Tibial nerve (tissue), 4 donors: ENCODE measurements around the gene DTYMK. TPM values are rescaled to one million over a fixed set of nuclear protein-coding genes. Genes with fewer than 3 reads are reported as not detected.

ENCODE experiments used
- DNase-seq, 2 donors: peaks; one replicate each; pipeline ENCODE4 v3.0.0-alpha.2; 2019; ENCODE audit warnings: low spot score in 2 of 2
- H3K27ac ChIP-seq, 4 donors: fragments of 200-600 bp; sonication (generic) in 3 of 4; one replicate each; pipeline ENCODE4 v1.5.1; 2017 to 2019; ENCODE audit warnings: mild to moderate bottlenecking in 1 of 4
- H3K27me3 ChIP-seq, 2 donors: fragments of 200-600 bp; sonication (generic) in 1 of 2; one replicate each; pipeline versions ENCODE4 v1.5.1 to v1.6.0; 2017 to 2019
- H3K36me3 ChIP-seq, 3 donors: fragments of 200-600 bp; sonication (generic); one replicate each; pipeline ENCODE4 v1.5.1; 2018 to 2019
- H3K4me1 ChIP-seq, 4 donors: fragments of 200-600 bp; sonication (generic) in 3 of 4; one replicate each; pipeline ENCODE4 v1.5.1; 2017 to 2019
- H3K4me3 ChIP-seq, 4 donors: fragments of 200-600 bp; sonication (generic) in 3 of 4; one replicate each; pipeline ENCODE4 v1.5.1; 2017 to 2019; ENCODE audit warnings: mild to moderate bottlenecking in 1 of 4, moderate library complexity in 1 of 4
- H3K9me3 ChIP-seq, 4 donors: fragments of 200-600 bp; sonication (generic) in 3 of 4; one replicate each; pipeline ENCODE4 v1.5.1; 2017 to 2019
- EP300 ChIP-seq, 2 donors: sonication (generic); formaldehyde crosslinking; IDR thresholded peaks; one replicate each; pipeline ENCODE4 v1.6.1; 2017; ENCODE audit warnings: antibody characterized with exemption in 2 of 2, mild to moderate bottlenecking in 1 of 2
- POLR2A ChIP-seq, 2 donors: fragments of 450-650 bp; IDR thresholded peaks; one replicate each; pipeline ENCODE4 v1.6.1; 2017; ENCODE audit warnings: antibody characterized with exemption in 2 of 2, mild to moderate bottlenecking in 2 of 2, moderate library complexity in 2 of 2
- WGBS, 2 donors: methylation state at CpG; one replicate each; pipeline ENCODE4 v1.1.5; 2018; 5-methylcytosine and 5-hydroxymethylcytosine counted together
- total RNA-seq, 4 donors: library from RNA; depleted of rRNA; stranded (reverse); fragments of >200 nt; gene quantifications; one replicate each; pipeline ENCODE4 v1.1.0, GENCODE V29; 2016
- TF ChIP-seq, protein P1 (sequence below), 5 experiments: fragments of 200-600 bp in 3 of 5; fragments of 450-650 bp in 2 of 5; sonication (generic) in 3 of 5; IDR thresholded peaks; one replicate each; pipeline ENCODE4 v1.5.1; 2016 to 2019; ENCODE audit warnings: antibody characterized with exemption in 5 of 5, mild to moderate bottlenecking in 3 of 5, moderate library complexity in 2 of 5

DTYMK gene
- total RNA-seq, 4 donors from 2014 or later: 20.5 to 35.4 (median 21.3) TPM

DNA sequence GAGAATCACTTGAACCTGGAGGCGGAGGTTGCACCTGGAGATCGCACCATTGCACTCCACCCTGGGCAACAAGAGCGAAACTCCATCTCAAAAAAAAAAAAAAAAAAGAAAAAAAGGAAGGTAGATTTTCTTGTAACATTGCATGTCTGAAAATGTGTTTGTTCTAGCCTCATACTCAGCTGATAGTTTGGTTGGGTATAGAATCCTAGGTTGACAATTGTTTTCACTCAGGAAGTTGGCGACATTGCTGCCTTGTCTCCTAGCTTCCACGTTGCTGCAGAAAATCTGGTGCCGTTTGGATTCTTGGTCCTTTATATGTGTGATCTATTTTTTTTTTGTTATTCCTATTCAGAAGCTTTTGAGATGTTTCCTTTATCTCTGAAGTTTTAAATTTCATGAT lies 19.9 kb upstream of the DTYMK start:
- peaks cover 0 to 12% (median 11%) of the 10 kb centered on the region in 4 donors for H3K4me1 ChIP-seq
- H3K9me3 ChIP-seq: peaks cover 0 to 13% (median 0%) of the 10 kb centered on the region in 4 donors
- H3K36me3 ChIP-seq: peaks cover 3 to 73% (median 21%) of the 10 kb centered on the region in 3 donors
- 95 to 99% methylated on average over 6 of the region's 6 CpGs for WGBS, 2 donors
- no peak for TF ChIP-seq EP300 (IDR thresholded peaks at IDR 0.05)
- no peak for TF ChIP-seq POLR2A (IDR thresholded peaks at IDR 0.05)
- TF ChIP-seq, protein P1, sequence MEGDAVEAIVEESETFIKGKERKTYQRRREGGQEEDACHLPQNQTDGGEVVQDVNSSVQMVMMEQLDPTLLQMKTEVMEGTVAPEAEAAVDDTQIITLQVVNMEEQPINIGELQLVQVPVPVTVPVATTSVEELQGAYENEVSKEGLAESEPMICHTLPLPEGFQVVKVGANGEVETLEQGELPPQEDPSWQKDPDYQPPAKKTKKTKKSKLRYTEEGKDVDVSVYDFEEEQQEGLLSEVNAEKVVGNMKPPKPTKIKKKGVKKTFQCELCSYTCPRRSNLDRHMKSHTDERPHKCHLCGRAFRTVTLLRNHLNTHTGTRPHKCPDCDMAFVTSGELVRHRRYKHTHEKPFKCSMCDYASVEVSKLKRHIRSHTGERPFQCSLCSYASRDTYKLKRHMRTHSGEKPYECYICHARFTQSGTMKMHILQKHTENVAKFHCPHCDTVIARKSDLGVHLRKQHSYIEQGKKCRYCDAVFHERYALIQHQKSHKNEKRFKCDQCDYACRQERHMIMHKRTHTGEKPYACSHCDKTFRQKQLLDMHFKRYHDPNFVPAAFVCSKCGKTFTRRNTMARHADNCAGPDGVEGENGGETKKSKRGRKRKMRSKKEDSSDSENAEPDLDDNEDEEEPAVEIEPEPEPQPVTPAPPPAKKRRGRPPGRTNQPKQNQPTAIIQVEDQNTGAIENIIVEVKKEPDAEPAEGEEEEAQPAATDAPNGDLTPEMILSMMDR (IDR thresholded peaks at IDR 0.05): no peak
- no peak overlapping the region for H3K27ac ChIP-seq
- DNase-seq: no peak
- no peaks in the 10 kb centered on the region for H3K27me3 ChIP-seq
- H3K4me3 ChIP-seq: no peak overlapping the region

DNA sequence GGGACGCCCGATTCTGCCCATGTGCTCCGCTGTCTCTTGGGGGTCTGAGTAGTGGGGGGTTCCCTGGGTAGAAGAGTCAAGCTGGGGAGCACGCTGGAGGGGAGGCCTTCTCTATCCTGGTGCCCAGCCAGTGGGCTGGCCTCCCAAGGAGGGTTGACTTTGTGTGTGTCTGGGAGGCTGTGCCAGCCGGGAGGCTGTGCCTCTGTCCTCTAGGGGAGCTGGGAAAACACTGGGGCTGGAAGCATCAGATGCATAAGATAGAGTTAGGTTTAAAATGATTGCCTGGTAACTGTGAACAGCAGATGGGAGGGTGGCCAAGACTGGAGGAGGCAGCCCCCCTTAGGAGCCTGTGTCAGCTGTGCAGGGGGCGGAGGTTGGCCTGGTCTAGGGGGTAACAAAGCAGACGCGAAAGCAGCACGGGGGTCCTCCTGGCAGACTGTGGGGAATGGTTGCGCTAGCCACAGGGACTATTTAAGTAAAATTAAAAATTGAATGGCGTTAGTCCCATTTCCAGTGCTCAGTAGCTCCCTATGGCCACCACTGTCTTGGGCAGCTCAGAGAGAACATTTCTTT lies 16.5 kb upstream of the DTYMK start:
- H3K4me3 ChIP-seq: peak overlapping the region; percentile 74 to 98 (median 85)
- H3K4me1 ChIP-seq: peaks cover 0 to 21% (median 14%) of the 10 kb centered on the region in 4 donors
- 32 to 54% methylated on average over 7 to 11 of the region's 11 CpGs for WGBS, 2 donors
- H3K36me3 ChIP-seq: peaks cover 3 to 39% (median 15%) of the 10 kb centered on the region in 3 donors
- no peak for DNase-seq
- no peak for TF ChIP-seq EP300 (IDR thresholded peaks at IDR 0.05)
- TF ChIP-seq, protein P1 (IDR thresholded peaks at IDR 0.05): no peak
- TF ChIP-seq POLR2A (IDR thresholded peaks at IDR 0.05): no peak
- H3K27me3 ChIP-seq: no peaks in the 10 kb centered on the region
- H3K9me3 ChIP-seq: peaks cover 0 to 13% (median 0%) of the 10 kb centered on the region in 4 donors
- peak overlapping the region; percentile 11 to 98 (median 82) for H3K27ac ChIP-seq

DNA sequence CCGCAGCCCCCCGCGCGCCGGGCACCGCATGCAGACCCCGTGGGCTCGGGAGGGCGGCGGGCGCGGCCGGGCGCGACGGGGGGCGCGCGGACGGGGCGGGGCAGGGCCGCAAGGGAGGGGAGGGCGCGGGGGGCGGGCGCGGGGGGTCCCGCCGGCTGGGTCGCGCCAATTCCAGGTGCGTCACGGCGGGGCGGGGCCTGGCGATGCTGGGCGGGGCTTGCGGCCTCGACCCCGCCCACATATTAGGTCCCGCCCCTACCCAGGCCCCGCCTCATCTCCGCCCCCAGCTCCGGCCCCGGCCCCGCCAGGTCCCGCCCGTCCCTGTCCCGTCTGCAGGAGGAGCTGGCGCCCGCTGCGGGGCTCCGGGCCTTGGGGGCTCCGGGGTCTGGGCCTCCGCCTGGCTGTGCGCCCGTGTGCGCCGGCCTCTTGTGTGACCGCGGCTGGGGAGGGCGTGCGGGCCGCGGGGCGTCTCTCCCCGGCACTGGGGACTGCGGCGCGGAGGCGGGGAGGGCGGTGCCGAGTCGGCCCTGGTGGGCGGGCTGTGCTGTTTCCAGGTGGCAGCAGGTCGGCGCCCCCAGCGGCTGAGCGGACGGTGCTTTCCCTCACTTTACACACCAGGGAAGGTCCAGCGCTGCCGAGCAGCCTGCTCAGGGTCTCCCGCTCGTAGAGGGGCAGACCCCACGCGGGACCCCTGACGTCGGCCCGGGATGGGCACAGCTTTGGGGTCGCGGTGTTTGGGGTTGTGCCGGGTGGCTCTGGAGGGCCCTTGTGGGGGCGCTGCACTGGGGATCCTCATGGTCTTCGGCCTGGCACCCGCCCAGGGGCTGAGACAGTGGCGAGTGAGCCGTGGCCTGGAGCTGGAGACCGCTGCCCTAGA lies 15.8 kb upstream of the DTYMK start:
- H3K27ac ChIP-seq: peak overlapping the region; percentile 83 to 98 (median 93)
- H3K9me3 ChIP-seq: peaks cover 0 to 13% (median 0%) of the 10 kb centered on the region in 4 donors
- H3K36me3 ChIP-seq: peaks cover 3 to 32% (median 11%) of the 10 kb centered on the region in 3 donors
- TF ChIP-seq POLR2A (IDR thresholded peaks at IDR 0.05) (no peak), EP300 (IDR thresholded peaks at IDR 0.05) (no peak)
- TF ChIP-seq, protein P1 (IDR thresholded peaks at IDR 0.05): peak in 2 of 5 experiments; percentile 20 to 42
- peaks cover 0 to 21% (median 14%) of the 10 kb centered on the region in 4 donors for H3K4me1 ChIP-seq
- peak overlapping the region; percentile 74 to 98 (median 85) for H3K4me3 ChIP-seq
- WGBS, 2 donors: 0 to 1% methylated on average over 5 to 18 of the region's 98 CpGs
- H3K27me3 ChIP-seq: no peaks in the 10 kb centered on the region
- DNase-seq: peak; percentile 59 to 70

DNA sequence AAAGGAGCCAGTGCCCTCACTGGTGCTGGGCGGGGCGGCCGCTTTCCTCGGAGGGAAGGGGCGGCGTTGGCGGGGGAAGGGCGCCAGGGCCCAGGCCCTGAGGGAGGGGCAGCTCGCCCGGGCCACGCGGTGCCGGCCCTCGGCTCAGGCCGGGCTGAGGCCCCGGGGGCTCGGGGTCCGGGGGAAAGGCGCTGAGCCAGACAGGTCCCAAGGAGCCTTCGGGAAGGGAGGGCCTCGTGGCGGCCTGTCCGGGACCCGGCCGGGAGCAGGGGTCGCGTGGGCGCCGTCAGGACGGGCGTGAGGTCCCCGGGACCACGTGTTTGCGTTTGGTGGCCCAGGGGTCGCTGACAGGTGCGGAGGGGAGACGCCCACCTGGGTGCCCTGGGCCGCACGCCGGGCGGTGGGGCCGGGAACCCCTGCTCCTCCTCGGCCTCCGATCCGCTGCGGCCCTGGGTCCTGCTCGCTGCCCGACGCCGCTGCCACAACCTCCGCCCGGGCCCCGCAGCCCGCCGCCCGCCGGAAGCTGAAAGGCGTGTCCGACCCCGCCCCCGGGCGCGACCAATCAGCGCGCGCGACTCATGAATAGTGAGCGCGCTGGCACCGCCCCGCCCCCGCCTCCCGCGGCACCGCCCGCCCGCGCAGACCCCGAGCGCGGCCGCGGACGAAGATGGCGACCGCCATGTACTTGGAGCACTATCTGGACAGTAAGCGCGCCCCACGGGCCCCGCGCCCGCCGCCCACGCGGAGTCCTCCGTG lies 15.0 kb upstream of the DTYMK start, which contains the start of gene ING5:
Gene ING5, plus strand, starts transcription at position 641 of the 756 bp plus-strand sequence. Its CDS starts 27 bp downstream, at position 668.
- H3K27ac ChIP-seq: peak within 1 kb of the TSS; percentile 83 to 98 (median 93)
- H3K27me3 ChIP-seq: no peaks in the 10 kb centered on the region
- H3K4me1 ChIP-seq: peaks cover 0 to 21% (median 14%) of the 10 kb centered on the region in 4 donors
- peak in 1 of 2 donors; percentile 74 for TF ChIP-seq EP300 (IDR thresholded peaks at IDR 0.05)
- TF ChIP-seq, protein P1 (IDR thresholded peaks at IDR 0.05): peak in 2 of 5 experiments; percentile 54 to 66
- TF ChIP-seq POLR2A (IDR thresholded peaks at IDR 0.05): peak; percentile 71 to 82
- DNase-seq: peak; percentile 97 to 98
- H3K9me3 ChIP-seq: peaks cover 0 to 8% (median 0%) of the 10 kb centered on the region in 4 donors
- 0 to 1% methylated on average over 4 to 64 of the region's 96 CpGs for WGBS, 2 donors
- peaks cover 3 to 24% (median 10%) of the 10 kb centered on the region in 3 donors for H3K36me3 ChIP-seq
- peak within 1 kb of the TSS; percentile 74 to 98 (median 93) for H3K4me3 ChIP-seq
